ENCODE results near the gene GRB2.

GRB2 gene

GRCh38 chr17:75326226-75326848 is 79.1 kb downstream of the GRB2 start:
- Histone ChIP-seq H3K4me3 (ENCODE audit: insufficient read depth, low read depth, low read length, poor library complexity, severe bottlenecking) (no peak overlapping the region), H3K36me3 (ENCODE audit: control insufficient read depth, insufficient read depth, low read length) (peaks cover 32% of the 10 kb centered on the region), H3K4me1 (ENCODE audit: control insufficient read depth, insufficient read depth, low read length, poor library complexity, severe bottlenecking) (peaks cover 3% of the 10 kb centered on the region), H3K9me3 (ENCODE audit: control insufficient read depth, low read length) (no peaks in the 10 kb centered on the region), H3K27ac (ENCODE audit: insufficient read depth, low read length, poor library complexity, severe bottlenecking) (no peak overlapping the region), H3K27me3 (replicated peaks; ENCODE audit: control insufficient read depth, insufficient read depth, low read length, poor library complexity, severe bottlenecking) (no peaks in the 10 kb centered on the region)
- no peak for DNase-seq

GRCh38 chr17:75325827-75326225 is 79.7 kb downstream of the GRB2 start:
- Histone ChIP-seq H3K27me3 (replicated peaks; ENCODE audit: control insufficient read depth, insufficient read depth, low read length, poor library complexity, severe bottlenecking) (no peaks in the 10 kb centered on the region), H3K27ac (ENCODE audit: insufficient read depth, low read length, poor library complexity, severe bottlenecking) (no peak overlapping the region), H3K4me1 (ENCODE audit: control insufficient read depth, insufficient read depth, low read length, poor library complexity, severe bottlenecking) (peaks cover 3% of the 10 kb centered on the region), H3K4me3 (ENCODE audit: insufficient read depth, low read depth, low read length, poor library complexity, severe bottlenecking) (no peak overlapping the region), H3K36me3 (ENCODE audit: control insufficient read depth, insufficient read depth, low read length) (peaks cover 32% of the 10 kb centered on the region), H3K9me3 (ENCODE audit: control insufficient read depth, low read length) (no peaks in the 10 kb centered on the region)
- no peak for DNase-seq

- H3K36me3 ChIP-seq (ENCODE audit: control insufficient read depth, insufficient read depth, low read length), result peaks cover 36% of the 10 kb centered on the region
- DNase-seq, result no peak
- no peak overlapping the region for H3K27ac ChIP-seq (ENCODE audit: insufficient read depth, low read length, poor library complexity, severe bottlenecking)
- no peaks in the 10 kb centered on the region for H3K27me3 ChIP-seq (replicated peaks; ENCODE audit: control insufficient read depth, insufficient read depth, low read length, poor library complexity, severe bottlenecking)
- H3K9me3 ChIP-seq (ENCODE audit: control insufficient read depth, low read length), result no peaks in the 10 kb centered on the region
- H3K4me1 ChIP-seq (ENCODE audit: control insufficient read depth, insufficient read depth, low read length, poor library complexity, severe bottlenecking), result peaks cover 3% of the 10 kb centered on the region
- no peak overlapping the region for H3K4me3 ChIP-seq (ENCODE audit: insufficient read depth, low read depth, low read length, poor library complexity, severe bottlenecking)
These were observed 80.1 kb downstream of the GRB2 start for GRCh38 chr17:75325348-75325747.

GRCh38 chr17:75321506-75321905 is 84.0 kb downstream of the GRB2 start:
- H3K4me1 ChIP-seq (ENCODE audit: control insufficient read depth, insufficient read depth, low read length, poor library complexity, severe bottlenecking), result peaks cover 3% of the 10 kb centered on the region

GRCh38 chr17:75319904-75320691 is 85.4 kb downstream of the GRB2 start:
- Histone ChIP-seq H3K4me3 (ENCODE audit: insufficient read depth, low read depth, low read length, poor library complexity, severe bottlenecking) (no peak overlapping the region), H3K27me3 (replicated peaks; ENCODE audit: control insufficient read depth, insufficient read depth, low read length, poor library complexity, severe bottlenecking) (no peaks in the 10 kb centered on the region), H3K4me1 (ENCODE audit: control insufficient read depth, insufficient read depth, low read length, poor library complexity, severe bottlenecking) (peaks cover 3% of the 10 kb centered on the region), H3K9me3 (ENCODE audit: control insufficient read depth, low read length) (no peaks in the 10 kb centered on the region), H3K27ac (ENCODE audit: insufficient read depth, low read length, poor library complexity, severe bottlenecking) (no peak overlapping the region), H3K36me3 (ENCODE audit: control insufficient read depth, insufficient read depth, low read length) (peaks cover 51% of the 10 kb centered on the region)
- DNase-seq, result no peak

More at GRCh38 chr17:75321506-75321905, 84.0 kb downstream of the GRB2 start:
- Histone ChIP-seq H3K27ac (ENCODE audit: insufficient read depth, low read length, poor library complexity, severe bottlenecking) (no peak overlapping the region), H3K9me3 (ENCODE audit: control insufficient read depth, low read length) (no peaks in the 10 kb centered on the region), H3K4me3 (ENCODE audit: insufficient read depth, low read depth, low read length, poor library complexity, severe bottlenecking) (no peak overlapping the region), H3K36me3 (ENCODE audit: control insufficient read depth, insufficient read depth, low read length) (peaks cover 62% of the 10 kb centered on the region), H3K27me3 (replicated peaks; ENCODE audit: control insufficient read depth, insufficient read depth, low read length, poor library complexity, severe bottlenecking) (no peaks in the 10 kb centered on the region)
- no peak for DNase-seq

DNA sequence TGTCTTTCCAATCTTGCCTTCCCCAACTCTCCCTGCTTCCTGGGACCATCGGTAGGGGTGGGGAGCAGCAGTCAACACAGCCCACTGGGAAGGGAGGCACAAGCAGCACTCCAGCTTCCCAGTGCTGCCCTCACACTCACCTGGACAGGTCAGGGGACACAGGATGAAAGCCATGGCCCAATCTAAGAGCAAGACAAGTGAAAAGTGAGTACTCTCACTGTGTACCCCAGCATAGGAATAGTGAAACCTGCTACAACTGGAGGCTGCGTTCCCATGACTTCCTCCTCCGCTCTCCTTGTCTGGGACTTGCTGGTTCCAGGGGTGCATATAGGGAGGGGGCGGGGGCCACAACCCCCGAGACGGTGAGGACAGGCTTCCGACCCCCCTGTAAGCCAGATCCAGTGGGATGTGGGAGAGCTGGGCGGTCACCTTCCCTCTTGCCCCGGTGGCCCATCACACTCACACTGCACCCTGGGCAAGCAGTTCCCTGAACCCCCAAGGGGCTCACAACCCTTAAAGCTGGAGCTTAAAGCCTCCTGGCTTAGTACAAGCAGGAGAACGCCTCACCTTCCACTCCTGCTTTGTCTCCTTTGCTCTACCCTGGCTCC is 86.8 kb downstream of the GRB2 start:
- Histone ChIP-seq H3K4me1 (ENCODE audit: control insufficient read depth, insufficient read depth, low read length, poor library complexity, severe bottlenecking) (peaks cover 3% of the 10 kb centered on the region), H3K27ac (ENCODE audit: insufficient read depth, low read length, poor library complexity, severe bottlenecking) (no peak overlapping the region), H3K9me3 (ENCODE audit: control insufficient read depth, low read length) (no peaks in the 10 kb centered on the region), H3K4me3 (ENCODE audit: insufficient read depth, low read depth, low read length, poor library complexity, severe bottlenecking) (no peak overlapping the region), H3K36me3 (ENCODE audit: control insufficient read depth, insufficient read depth, low read length) (peaks cover 47% of the 10 kb centered on the region), H3K27me3 (replicated peaks; ENCODE audit: control insufficient read depth, insufficient read depth, low read length, poor library complexity, severe bottlenecking) (no peaks in the 10 kb centered on the region)
- DNase-seq, result no peak

GRCh38 chr17:75318211-75318610 is 87.3 kb downstream of the GRB2 start:
- H3K27ac ChIP-seq (ENCODE audit: insufficient read depth, low read length, poor library complexity, severe bottlenecking), result no peak overlapping the region
- no peaks in the 10 kb centered on the region for H3K27me3 ChIP-seq (replicated peaks; ENCODE audit: control insufficient read depth, insufficient read depth, low read length, poor library complexity, severe bottlenecking)
- peaks cover 42% of the 10 kb centered on the region for H3K36me3 ChIP-seq (ENCODE audit: control insufficient read depth, insufficient read depth, low read length)
- DNase-seq, result no peak
- no peaks in the 10 kb centered on the region for H3K9me3 ChIP-seq (ENCODE audit: control insufficient read depth, low read length)
- no peak overlapping the region for H3K4me3 ChIP-seq (ENCODE audit: insufficient read depth, low read depth, low read length, poor library complexity, severe bottlenecking)
- peaks cover 1% of the 10 kb centered on the region for H3K4me1 ChIP-seq (ENCODE audit: control insufficient read depth, insufficient read depth, low read length, poor library complexity, severe bottlenecking)

DNA sequence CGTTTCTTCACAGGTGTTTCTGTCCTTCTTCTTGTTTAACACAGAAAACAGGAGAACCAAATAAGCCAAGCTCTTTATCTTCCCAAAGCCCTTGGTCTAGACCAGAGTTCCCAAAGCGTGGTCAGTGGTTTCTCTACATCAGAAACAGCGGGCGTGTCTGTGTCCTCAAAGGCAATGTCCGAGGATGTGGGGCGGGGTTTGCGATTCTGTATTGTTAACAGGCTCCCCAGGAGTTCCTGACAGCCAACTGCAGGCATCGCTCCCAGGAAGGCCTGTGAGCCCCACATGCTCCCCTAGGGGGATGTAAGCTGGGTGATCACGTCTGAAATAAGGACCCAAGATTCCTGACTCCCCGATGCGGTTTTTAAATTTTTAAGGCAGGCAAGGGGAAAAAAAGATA is 87.8 kb downstream of the GRB2 start:
- peaks cover 41% of the 10 kb centered on the region for H3K36me3 ChIP-seq (ENCODE audit: control insufficient read depth, insufficient read depth, low read length)
- no peaks in the 10 kb centered on the region for H3K9me3 ChIP-seq (ENCODE audit: control insufficient read depth, low read length)
- no peak overlapping the region for H3K4me3 ChIP-seq (ENCODE audit: insufficient read depth, low read depth, low read length, poor library complexity, severe bottlenecking)
- no peaks in the 10 kb centered on the region for H3K27me3 ChIP-seq (replicated peaks; ENCODE audit: control insufficient read depth, insufficient read depth, low read length, poor library complexity, severe bottlenecking)
- H3K27ac ChIP-seq (ENCODE audit: insufficient read depth, low read length, poor library complexity, severe bottlenecking), result no peak overlapping the region
- DNase-seq, result no peak
- H3K4me1 ChIP-seq (ENCODE audit: control insufficient read depth, insufficient read depth, low read length, poor library complexity, severe bottlenecking), result no peaks in the 10 kb centered on the region

- no peaks in the 10 kb centered on the region for H3K27me3 ChIP-seq (replicated peaks; ENCODE audit: control insufficient read depth, insufficient read depth, low read length, poor library complexity, severe bottlenecking)
- no peaks in the 10 kb centered on the region for H3K9me3 ChIP-seq (ENCODE audit: control insufficient read depth, low read length)
- DNase-seq, result no peak
- H3K4me3 ChIP-seq (ENCODE audit: insufficient read depth, low read depth, low read length, poor library complexity, severe bottlenecking), result no peak overlapping the region
- no peaks in the 10 kb centered on the region for H3K4me1 ChIP-seq (ENCODE audit: control insufficient read depth, insufficient read depth, low read length, poor library complexity, severe bottlenecking)
- H3K36me3 ChIP-seq (ENCODE audit: control insufficient read depth, insufficient read depth, low read length), result peaks cover 35% of the 10 kb centered on the region
- no peak overlapping the region for H3K27ac ChIP-seq (ENCODE audit: insufficient read depth, low read length, poor library complexity, severe bottlenecking)
These were observed 89.2 kb downstream of the GRB2 start for GRCh38 chr17:75316253-75316652.

All from effector memory CD4-positive, alpha-beta T cell (primary cell).